ENCODE measurements around the gene CLIC1.

Gene CLIC1

GRCh38 chr6:31768363-31769257 lies 32.3 kb upstream of the CLIC1 start:
- DNase-seq: no peak

GRCh38 chr6:31767096-31767645 lies 30.8 kb upstream of the CLIC1 start:
- DNase-seq: no peak

GRCh38 chr6:31765910-31766794 lies 29.8 kb upstream of the CLIC1 start:
- DNase-seq: no peak

GRCh38 chr6:31765559-31765909 lies 29.2 kb upstream of the CLIC1 start:
- no peak for DNase-seq

- DNase-seq: no peak
Observed at GRCh38 chr6:31764198-31764597, 27.9 kb upstream of the CLIC1 start.

- DNase-seq: no peak
Observed at GRCh38 chr6:31763619-31763940, 27.2 kb upstream of the CLIC1 start.

GRCh38 chr6:31762878-31763618 lies 26.7 kb upstream of the CLIC1 start:
- no peak for DNase-seq

GRCh38 chr6:31762356-31762755 lies 26.0 kb upstream of the CLIC1 start, which contains the start of gene SAPCD1:
Gene SAPCD1 (plus strand): TSS chr6:31762656. CDS start chr6:31763055, 399 bp downstream.
- DNase-seq: no peak

GRCh38 chr6:31761343-31761742 lies 25.0 kb upstream of the CLIC1 start:
- DNase-seq: no peak

- DNase-seq: no peak
Observed at GRCh38 chr6:31760790-31761189, 24.5 kb upstream of the CLIC1 start.

GRCh38 chr6:31758281-31758680 lies 22.0 kb upstream of the CLIC1 start:
- DNase-seq: no peak

- no peak for DNase-seq
Observed at GRCh38 chr6:31752739-31753319, 16.5 kb upstream of the CLIC1 start.

- no peak for DNase-seq
Observed at GRCh38 chr6:31750411-31751022, 14.2 kb upstream of the CLIC1 start.

- no peak for DNase-seq
Observed at GRCh38 chr6:31749301-31750036, 13.1 kb upstream of the CLIC1 start.

GRCh38 chr6:31744422-31744821 lies 8.1 kb upstream of the CLIC1 start:
- DNase-seq: no peak

- no peak for DNase-seq
Observed at GRCh38 chr6:31742894-31743293, 6.6 kb upstream of the CLIC1 start.

- DNase-seq: no peak
Observed at GRCh38 chr6:31741815-31742214, 5.5 kb upstream of the CLIC1 start.

- no peak for DNase-seq
Observed at GRCh38 chr6:31740397-31741223, 4.3 kb upstream of the CLIC1 start.

GRCh38 chr6:31739639-31740396 lies 3.5 kb upstream of the CLIC1 start, which contains the start of gene MSH5:
Gene MSH5 (plus strand): TSS chr6:31740005. CDS start chr6:31740467, 462 bp downstream.
- DNase-seq: peak; percentile 97
